Breast epithelium (tissue), 3 donors: ENCODE data around the gene PRR9.

ENCODE experiments used
- POLR2A ChIP-seq: fragments of 450-650 bp; IDR thresholded peaks from one replicate; pipeline ENCODE4 v1.6.1; 2016; ENCODE audit warnings: antibody characterized with exemption, mild to moderate bottlenecking, moderate library complexity
- POLR2AphosphoS5 ChIP-seq, 3 donors: sonication (generic); formaldehyde crosslinking; IDR thresholded peaks; one replicate each; pipeline ENCODE4 v1.6.1; 2017; ENCODE audit warnings: antibody characterized with exemption in 3 of 3
- TF ChIP-seq, protein P1 (sequence below), 3 donors: fragments of 450-650 bp; IDR thresholded peaks; one replicate each; pipeline ENCODE4 v1.5.1; 2016 to 2017; ENCODE audit warnings: antibody characterized with exemption in 3 of 3, mild to moderate bottlenecking in 3 of 3, moderate library complexity in 3 of 3

- no peak for TF ChIP-seq POLR2A
- TF ChIP-seq, protein P1, sequence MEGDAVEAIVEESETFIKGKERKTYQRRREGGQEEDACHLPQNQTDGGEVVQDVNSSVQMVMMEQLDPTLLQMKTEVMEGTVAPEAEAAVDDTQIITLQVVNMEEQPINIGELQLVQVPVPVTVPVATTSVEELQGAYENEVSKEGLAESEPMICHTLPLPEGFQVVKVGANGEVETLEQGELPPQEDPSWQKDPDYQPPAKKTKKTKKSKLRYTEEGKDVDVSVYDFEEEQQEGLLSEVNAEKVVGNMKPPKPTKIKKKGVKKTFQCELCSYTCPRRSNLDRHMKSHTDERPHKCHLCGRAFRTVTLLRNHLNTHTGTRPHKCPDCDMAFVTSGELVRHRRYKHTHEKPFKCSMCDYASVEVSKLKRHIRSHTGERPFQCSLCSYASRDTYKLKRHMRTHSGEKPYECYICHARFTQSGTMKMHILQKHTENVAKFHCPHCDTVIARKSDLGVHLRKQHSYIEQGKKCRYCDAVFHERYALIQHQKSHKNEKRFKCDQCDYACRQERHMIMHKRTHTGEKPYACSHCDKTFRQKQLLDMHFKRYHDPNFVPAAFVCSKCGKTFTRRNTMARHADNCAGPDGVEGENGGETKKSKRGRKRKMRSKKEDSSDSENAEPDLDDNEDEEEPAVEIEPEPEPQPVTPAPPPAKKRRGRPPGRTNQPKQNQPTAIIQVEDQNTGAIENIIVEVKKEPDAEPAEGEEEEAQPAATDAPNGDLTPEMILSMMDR (IDR thresholded peaks at IDR 0.05), result no peak
- TF ChIP-seq POLR2AphosphoS5 (IDR thresholded peaks at IDR 0.05), result no peak
Measured at GRCh38 chr1:153174624-153175023, 42.8 kb upstream of the PRR9 start.
